GM12878 (cell line): Measurements from ENCODE around the gene WDFY4. TPM values are rescaled to one million over a fixed set of nuclear protein-coding genes. Genes with fewer than 3 reads are reported as not detected.

Experiments
- BRCA1 ChIP-seq: IDR thresholded peaks from 2 replicates; pipeline ENCODE4 v1.6.1; 2011; ENCODE audit warnings: low read depth, low read length, improper control_type of control experiment
- STAT1 ChIP-seq: fragments of 450-650 bp; conservative IDR thresholded peaks from 2 replicates; pipeline ENCODE4 v1.6.1; 2014; ENCODE audit warnings: antibody characterized with exemption, mild to moderate bottlenecking
- SUPT20H ChIP-seq: IDR thresholded peaks from 2 replicates; pipeline ENCODE4 v1.6.1; 2011; ENCODE audit warnings: low read depth, mild to moderate bottlenecking, low read length, moderate library complexity, borderline replicate concordance; ENCODE audit not compliant: control insufficient read depth
- polyA plus RNA-seq, 11 experiments: library from polyadenylated mRNA; depleted of rRNA in 4 of 11; unstranded in 6 of 11; stranded (reverse) in 5 of 11; fragments of >200 nt; fragmentation: Nextera tagmentation in 4 of 11; fragmentation: Illumina TruSeq in 1 of 11; extraction: Ambion mirVana in 4 of 11; extraction: Trizol in 1 of 11; gene quantifications; 1 replicate in 1 of 11; 2 replicates in 10 of 11; pipeline versions ENCODE4 v1.2.1 to v1.2.3, GENCODE V29; 2011 to 2016; ENCODE audit warnings: inconsistent platforms in 2 of 11, missing spikeins in 2 of 11, low read depth in 1 of 11
- total RNA-seq, 4 experiments: library from RNA; depleted of rRNA in 3 of 4; stranded (reverse); fragments of >200 nt in 3 of 4; fragmentation: Illumina TruSeq in 1 of 4; extraction: Trizol in 1 of 4; gene quantifications; 2 replicates each; pipeline versions ENCODE4 v1.2.1 to v1.2.3, GENCODE V29; 2013 to 2021
- TF ChIP-seq, protein P1 (sequence below): fragments of 450-650 bp; formaldehyde crosslinking; IDR thresholded peaks from 2 replicates; pipeline ENCODE4 v1.4.0; 2020; ENCODE audit warnings: mild to moderate bottlenecking, moderate library complexity
- TF ChIP-seq, protein P2 (sequence below): IDR thresholded peaks from 2 replicates; pipeline ENCODE4 v1.6.1; 2012; ENCODE audit warnings: improper control_type of control experiment, low read depth, low read length; ENCODE audit not compliant: insufficient replicate concordance

The WDFY4 gene
- total and polyA plus RNA-seq, 10 of the 15 experiments (the other 5 are each of a cell fraction or from before 2014, with no cell fraction given), result 13.5 to 132 (median 47.3) TPM

DNA sequence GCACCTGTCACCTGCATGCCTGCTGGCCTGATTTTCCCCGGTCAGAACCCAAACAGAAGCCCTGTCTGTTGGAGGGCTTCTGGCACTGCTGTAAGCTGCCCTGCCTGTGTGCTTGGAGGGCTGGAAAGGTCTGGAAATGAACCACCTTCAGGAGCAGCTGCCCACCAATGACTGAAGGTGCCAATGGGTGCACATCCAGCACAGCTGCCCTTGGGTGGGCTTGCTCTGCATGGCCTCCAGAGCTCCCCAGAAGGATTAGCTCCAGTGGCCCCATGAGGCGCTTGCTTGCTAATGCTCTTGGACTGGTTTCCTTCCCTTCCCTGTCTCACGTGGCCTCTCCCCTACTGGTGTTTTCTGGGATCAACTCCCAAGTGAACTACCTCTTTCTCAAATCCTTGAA is 43.2 kb downstream of the WDFY4 start (continued):
- TF ChIP-seq, protein P1, sequence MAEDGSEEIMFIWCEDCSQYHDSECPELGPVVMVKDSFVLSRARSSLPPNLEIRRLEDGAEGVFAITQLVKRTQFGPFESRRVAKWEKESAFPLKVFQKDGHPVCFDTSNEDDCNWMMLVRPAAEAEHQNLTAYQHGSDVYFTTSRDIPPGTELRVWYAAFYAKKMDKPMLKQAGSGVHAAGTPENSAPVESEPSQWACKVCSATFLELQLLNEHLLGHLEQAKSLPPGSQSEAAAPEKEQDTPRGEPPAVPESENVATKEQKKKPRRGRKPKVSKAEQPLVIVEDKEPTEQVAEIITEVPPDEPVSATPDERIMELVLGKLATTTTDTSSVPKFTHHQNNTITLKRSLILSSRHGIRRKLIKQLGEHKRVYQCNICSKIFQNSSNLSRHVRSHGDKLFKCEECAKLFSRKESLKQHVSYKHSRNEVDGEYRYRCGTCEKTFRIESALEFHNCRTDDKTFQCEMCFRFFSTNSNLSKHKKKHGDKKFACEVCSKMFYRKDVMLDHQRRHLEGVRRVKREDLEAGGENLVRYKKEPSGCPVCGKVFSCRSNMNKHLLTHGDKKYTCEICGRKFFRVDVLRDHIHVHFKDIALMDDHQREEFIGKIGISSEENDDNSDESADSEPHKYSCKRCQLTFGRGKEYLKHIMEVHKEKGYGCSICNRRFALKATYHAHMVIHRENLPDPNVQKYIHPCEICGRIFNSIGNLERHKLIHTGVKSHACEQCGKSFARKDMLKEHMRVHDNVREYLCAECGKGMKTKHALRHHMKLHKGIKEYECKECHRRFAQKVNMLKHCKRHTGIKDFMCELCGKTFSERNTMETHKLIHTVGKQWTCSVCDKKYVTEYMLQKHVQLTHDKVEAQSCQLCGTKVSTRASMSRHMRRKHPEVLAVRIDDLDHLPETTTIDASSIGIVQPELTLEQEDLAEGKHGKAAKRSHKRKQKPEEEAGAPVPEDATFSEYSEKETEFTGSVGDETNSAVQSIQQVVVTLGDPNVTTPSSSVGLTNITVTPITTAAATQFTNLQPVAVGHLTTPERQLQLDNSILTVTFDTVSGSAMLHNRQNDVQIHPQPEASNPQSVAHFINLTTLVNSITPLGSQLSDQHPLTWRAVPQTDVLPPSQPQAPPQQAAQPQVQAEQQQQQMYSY (CRISPR knock-in tag), result no peak
- TF ChIP-seq, protein P2, sequence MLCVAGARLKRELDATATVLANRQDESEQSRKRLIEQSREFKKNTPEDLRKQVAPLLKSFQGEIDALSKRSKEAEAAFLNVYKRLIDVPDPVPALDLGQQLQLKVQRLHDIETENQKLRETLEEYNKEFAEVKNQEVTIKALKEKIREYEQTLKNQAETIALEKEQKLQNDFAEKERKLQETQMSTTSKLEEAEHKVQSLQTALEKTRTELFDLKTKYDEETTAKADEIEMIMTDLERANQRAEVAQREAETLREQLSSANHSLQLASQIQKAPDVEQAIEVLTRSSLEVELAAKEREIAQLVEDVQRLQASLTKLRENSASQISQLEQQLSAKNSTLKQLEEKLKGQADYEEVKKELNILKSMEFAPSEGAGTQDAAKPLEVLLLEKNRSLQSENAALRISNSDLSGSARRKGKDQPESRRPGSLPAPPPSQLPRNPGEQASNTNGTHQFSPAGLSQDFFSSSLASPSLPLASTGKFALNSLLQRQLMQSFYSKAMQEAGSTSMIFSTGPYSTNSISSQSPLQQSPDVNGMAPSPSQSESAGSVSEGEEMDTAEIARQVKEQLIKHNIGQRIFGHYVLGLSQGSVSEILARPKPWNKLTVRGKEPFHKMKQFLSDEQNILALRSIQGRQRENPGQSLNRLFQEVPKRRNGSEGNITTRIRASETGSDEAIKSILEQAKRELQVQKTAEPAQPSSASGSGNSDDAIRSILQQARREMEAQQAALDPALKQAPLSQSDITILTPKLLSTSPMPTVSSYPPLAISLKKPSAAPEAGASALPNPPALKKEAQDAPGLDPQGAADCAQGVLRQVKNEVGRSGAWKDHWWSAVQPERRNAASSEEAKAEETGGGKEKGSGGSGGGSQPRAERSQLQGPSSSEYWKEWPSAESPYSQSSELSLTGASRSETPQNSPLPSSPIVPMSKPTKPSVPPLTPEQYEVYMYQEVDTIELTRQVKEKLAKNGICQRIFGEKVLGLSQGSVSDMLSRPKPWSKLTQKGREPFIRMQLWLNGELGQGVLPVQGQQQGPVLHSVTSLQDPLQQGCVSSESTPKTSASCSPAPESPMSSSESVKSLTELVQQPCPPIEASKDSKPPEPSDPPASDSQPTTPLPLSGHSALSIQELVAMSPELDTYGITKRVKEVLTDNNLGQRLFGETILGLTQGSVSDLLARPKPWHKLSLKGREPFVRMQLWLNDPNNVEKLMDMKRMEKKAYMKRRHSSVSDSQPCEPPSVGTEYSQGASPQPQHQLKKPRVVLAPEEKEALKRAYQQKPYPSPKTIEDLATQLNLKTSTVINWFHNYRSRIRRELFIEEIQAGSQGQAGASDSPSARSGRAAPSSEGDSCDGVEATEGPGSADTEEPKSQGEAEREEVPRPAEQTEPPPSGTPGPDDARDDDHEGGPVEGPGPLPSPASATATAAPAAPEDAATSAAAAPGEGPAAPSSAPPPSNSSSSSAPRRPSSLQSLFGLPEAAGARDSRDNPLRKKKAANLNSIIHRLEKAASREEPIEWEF, result no peak
- TF ChIP-seq BRCA1, result no peak
- no peak for TF ChIP-seq STAT1
- TF ChIP-seq SUPT20H, result no peak
- TF ChIP-seq, all 136 proteins: peak for 0
